Pulmonary artery endothelial cell (primary cell): Measurements from ENCODE around the gene HTR1A. TPM values are rescaled to one million over a fixed set of nuclear protein-coding genes. Genes with fewer than 3 reads are reported as not detected.

Experiments
- DNase-seq: peaks from one replicate; pipeline ENCODE4 v3.0.0-alpha.2; 2011; ENCODE audit warnings: low read depth, low spot score
- total RNA-seq: library from RNA; depleted of rRNA; stranded (reverse); fragments of >200 nt; gene quantifications from 2 replicates; pipeline ENCODE4 v1.2.3, GENCODE V29; 2014

Gene HTR1A
- not detected in 2 replicates for total RNA-seq

- DNase-seq, result no peak
Observed at GRCh38 chr5:63962279-63962678, at the start of gene HTR1A. Gene HTR1A, minus strand, starts transcription at chr5:63962445. Its CDS starts 726 bp downstream, at chr5:63961719.

DNA sequence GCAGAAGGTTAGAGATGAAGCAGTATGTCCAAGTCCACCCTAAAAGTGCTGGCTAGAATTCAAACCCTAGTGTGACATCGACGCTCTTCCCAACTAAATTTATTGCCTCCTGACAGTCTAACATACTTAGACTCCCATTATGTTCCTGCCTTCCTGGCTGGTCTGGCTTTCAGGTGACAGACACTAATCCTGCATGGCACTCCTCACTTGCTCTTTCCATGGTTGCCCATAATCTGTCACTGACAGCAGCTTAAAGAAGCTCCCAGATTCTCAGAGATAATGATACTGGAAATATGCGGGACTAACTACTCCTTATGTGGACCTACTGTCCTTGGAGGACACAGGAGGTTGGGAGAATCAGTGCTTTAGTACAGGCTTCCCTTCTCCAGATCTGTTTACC, 41.7 kb upstream of the HTR1A start:
- no peak for DNase-seq

DNA sequence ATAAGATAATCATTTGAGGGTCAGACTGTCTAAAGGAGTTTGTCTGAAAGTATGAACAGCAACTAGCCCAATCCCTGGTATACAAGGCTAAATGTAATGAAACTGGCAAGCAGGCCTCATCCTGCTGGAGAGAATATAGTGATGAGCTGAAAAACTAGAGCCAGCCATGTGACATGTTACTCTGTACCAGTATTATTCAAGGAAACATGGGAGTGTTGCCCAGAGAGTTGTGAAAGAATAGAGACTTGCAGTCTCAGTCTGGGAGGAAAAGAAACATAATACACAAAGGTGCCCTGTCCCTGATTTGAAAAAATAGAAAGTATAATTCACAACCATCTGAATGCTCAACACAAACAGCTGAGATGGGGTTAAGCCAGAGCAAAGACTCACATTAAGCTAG, 37.9 kb upstream of the HTR1A start:
- DNase-seq, result no peak

GRCh38 chr5:63987053-63987452, 24.8 kb upstream of the HTR1A start:
- no peak for DNase-seq

- DNase-seq, result no peak
Observed at GRCh38 chr5:63981864-63982263, 19.6 kb upstream of the HTR1A start.

DNA sequence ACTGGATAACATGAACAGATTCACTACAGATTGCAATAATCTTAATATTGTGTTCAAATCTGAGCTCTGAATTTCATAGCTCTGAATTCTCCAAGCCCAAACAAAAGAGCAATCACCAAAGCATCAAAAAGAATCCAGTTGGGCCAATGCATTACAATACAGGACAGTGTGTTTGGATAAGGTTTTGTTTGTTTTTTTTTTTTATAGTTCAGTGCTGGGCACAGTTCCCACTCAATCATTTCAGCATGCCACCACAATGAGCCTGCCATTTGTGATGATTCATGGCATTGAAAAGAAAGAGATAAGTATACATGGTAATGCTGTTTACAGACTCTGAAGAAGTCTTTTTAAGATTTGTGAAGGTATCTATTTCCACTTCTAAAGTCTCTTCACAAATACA, 1.7 kb upstream of the HTR1A start:
- DNase-seq, result no peak

GRCh38 chr5:63963080-63963735, 963 bp upstream of the HTR1A start:
- DNase-seq, result peak; percentile 10

- no peak for DNase-seq
Observed at GRCh38 chr5:63961598-63962161, 565 bp downstream of the HTR1A start.

- DNase-seq, result no peak
Observed at GRCh38 chr5:63961125-63961597, 1.1 kb downstream of the HTR1A start.

DNA sequence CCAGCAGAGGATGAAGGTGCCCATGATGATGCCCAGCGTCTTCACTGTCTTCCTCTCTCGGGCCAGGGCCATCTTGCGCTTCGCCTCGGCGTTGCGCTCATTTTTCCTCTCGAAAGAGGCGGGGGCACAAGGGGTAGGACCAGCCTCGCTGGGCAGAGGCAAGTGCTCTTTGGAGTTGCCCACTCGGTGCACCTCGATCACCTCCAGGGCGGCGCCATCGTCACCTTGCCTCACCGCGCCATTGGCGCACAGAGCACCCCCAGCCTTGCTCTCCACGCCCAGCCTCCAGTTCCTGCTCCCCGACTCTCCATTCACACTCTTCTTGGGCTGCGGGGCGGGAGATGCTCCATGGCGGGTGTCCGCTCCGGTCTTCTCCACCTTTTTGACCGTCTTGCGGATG, 1.6 kb downstream of the HTR1A start:
- DNase-seq, result no peak

DNA sequence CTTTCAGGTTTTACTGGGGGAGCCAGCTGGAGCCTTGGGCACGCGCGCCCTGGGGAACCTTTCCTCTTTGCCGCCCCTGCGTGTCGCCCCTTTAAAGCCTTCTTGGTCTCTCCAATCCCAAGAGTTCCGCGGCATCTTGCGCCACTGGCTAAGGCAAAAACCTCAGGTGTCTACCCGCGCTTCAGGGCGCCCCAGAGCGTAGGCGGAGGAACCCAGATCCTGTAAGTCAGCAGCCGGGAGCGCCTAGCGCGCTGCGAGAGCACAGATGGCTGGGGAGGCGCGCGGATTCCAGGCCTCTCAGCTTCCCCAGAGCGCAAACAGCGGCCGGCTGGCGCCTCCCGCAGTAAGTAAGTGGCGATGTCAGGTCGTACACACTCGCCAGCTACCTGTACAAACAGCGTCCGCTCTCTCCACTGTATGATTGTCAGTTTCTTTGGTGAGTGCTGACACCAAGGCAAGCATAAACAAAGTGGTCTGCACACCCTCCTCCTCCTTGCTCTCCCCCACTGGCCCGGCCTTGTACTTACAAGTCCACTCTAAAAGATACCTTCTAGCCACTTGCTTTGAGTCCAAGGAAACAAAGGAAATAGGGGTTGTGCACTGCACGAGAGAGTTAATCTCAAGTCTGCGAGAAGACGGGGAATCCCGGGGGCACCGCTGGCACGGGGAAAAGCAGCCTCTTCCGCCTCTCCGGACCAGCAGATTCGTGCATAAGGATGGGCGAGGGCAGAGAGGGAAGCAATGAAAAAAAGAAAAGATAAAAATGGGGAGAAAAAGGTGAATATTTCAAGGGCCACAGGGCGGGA, 2.9 kb downstream of the HTR1A start:
- DNase-seq, result no peak

GRCh38 chr5:63958654-63959053, 3.6 kb downstream of the HTR1A start:
- no peak for DNase-seq

DNA sequence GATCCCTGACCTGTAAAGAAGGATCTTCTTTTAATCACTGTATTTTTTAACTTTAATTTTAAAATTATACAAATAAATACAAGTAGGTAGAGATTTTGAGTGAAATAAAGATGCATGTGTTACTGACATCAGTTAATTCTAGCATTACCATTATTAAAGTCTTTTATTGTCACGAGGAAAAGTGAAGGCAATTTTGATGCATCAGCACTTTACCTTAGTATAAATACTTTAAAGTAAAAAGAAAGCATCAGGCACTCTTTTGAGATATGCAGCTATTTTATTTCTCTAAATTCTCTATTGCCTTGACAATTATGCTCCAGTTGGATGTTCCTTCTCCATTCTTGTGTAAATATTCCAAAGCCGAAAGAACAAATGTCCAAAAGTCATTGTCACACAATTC, 4.6 kb downstream of the HTR1A start:
- DNase-seq, result no peak

DNA sequence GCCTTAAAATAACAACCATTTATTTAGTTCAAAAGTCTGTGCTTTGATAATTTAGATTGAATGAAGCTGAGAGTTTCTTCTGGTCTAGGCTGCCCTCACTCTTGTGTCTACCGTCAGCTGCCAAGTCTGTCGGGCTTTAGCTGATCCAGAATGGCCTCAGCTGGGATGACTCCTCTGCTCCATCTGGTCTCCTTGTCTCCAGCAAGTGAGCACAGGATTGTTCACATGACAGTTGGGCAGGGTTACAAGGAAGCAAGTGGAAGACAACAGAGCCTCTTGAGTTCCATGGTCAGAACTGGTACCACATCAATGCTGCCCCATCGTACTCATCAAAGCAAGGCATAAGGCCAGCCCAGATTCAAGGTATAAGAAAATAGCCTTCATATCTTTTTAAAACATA, 9.0 kb downstream of the HTR1A start:
- no peak for DNase-seq

DNA sequence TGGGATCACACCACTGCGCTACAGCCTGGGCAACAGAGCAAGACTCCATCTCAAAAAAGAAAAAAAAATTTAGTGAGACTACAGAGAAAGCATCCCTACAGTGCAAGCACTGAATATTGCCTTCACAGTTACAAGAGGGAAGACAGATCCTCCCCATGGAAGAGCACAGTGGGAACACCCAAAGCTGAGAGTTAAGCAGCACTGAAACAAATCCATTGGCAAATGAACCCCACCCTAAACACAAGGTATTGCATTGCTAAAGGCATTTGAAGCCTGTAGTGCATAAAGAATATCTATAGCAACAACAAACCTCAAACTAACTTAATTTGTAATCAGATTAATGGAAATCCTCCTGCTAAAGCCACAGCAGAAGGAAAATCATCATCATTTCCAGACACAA, 27.1 kb downstream of the HTR1A start:
- DNase-seq, result no peak

DNA sequence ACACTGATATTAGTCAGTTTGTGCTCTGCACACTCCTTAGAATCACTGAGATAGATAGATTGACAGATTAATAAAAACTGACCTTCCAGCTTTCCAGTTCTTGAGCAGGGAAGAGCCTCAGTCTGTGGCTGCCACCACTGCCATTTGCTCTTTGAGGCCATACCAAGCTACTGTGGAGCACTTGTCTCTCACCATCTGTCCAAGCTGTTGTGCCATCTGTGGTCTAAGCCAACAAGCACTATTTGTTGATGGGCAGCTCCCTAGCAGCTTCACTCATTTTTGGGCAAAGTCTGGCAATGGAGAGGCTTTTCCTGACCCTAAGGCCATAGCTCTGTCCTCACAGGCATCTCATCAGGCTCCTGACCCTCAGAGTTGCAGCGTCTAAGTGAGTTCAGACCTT, 30.4 kb downstream of the HTR1A start:
- no peak for DNase-seq

GRCh38 chr5:63928451-63928850, 33.8 kb downstream of the HTR1A start:
- DNase-seq, result no peak

- no peak for DNase-seq
Observed at GRCh38 chr5:63923914-63924313, 38.3 kb downstream of the HTR1A start.

DNA sequence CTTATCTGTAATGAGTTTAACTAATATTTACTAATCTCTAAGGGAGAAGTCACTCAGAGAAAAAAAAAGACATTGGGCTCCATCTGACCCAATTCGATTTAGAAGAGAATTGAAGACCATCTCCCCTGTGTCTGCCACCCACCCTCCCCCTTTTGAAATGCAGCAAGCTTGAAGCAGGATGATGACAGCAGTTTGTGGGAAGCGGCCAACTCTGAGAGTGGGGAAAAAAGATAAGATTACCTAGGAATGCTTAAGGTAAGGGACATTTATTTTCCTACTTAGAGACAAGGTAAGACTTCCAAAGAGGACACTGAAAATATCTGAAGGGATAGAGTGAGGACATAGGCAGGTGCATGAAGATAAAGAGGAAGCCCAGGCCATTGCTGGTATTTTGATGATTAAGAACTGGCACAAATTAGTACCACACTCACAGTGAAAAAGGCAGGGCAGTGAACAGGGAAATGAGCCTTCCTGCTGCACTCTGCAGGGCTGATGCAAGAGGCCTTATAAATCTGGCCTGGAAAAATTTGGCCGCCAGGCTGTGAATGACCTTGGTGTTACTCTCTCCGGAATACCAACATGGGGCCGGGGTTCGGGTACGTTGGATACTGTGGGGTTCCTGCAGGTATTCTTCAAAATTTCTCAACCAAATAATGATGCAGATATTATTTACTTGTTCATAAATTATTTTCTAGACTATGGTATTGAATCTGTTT, 42.3 kb downstream of the HTR1A start:
- no peak for DNase-seq

DNA sequence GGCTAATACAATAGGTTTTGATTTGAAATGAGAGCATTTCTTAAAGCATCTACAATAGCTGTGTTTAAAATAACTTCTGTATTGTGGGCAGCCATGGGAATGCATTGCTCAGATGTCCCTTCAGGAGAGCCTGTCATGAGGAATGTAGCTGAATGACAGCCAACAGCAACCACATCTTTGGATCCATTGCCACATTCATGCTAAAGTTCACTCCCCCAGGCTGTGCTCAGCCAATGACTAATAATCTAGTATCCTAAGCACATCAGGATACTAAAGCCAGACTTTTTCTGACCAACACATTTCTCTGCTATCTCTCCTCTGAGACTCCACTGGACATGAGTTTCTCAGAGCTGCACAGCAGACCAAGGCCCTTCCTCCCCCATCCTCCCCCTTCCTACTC, 45.5 kb downstream of the HTR1A start:
- no peak for DNase-seq

GRCh38 chr5:63911871-63912270, 50.4 kb downstream of the HTR1A start:
- no peak for DNase-seq
